Esophagus muscularis mucosa (tissue), 4 donors: Measurements from ENCODE around the gene ATP8B3. TPM values are rescaled to one million over a fixed set of nuclear protein-coding genes. Genes with fewer than 3 reads are reported as not detected.
A peak's percentile ranks its signal among the peaks of the same experiment; 100 is the strongest.

Experiments used
- DNase-seq: peaks from one replicate; pipeline ENCODE4 v3.0.0-alpha.2; 2017; ENCODE audit errors: extremely low spot score
- H3K27ac ChIP-seq, 4 donors: fragments of 200-600 bp; sonication (generic); replicated peaks in 1 of 4; 1 replicate in 3 of 4; 2 replicates in 1 of 4; pipeline ENCODE4 v1.5.1; 2016 to 2019; ENCODE audit warnings: mild to moderate bottlenecking in 1 of 4
- H3K27me3 ChIP-seq, 4 donors: fragments of 200-600 bp; sonication (generic); one replicate each; pipeline versions ENCODE4 v1.5.1 to v1.6.0; 2016 to 2019
- H3K36me3 ChIP-seq, 4 donors: fragments of 200-600 bp; sonication (generic); one replicate each; pipeline ENCODE4 v1.5.1; 2016 to 2019
- H3K4me1 ChIP-seq, 4 donors: fragments of 200-600 bp; sonication (generic); one replicate each; pipeline ENCODE4 v1.5.1; 2016 to 2019
- H3K4me3 ChIP-seq, 4 donors: fragments of 200-600 bp; sonication (generic); 1 replicate in 2 of 4; 2 replicates in 2 of 4; pipeline ENCODE4 v1.5.1; 2016 to 2019; ENCODE audit warnings: mild to moderate bottlenecking in 4 of 4, moderate library complexity in 1 of 4
- H3K9me3 ChIP-seq, 4 donors: fragments of 200-600 bp; sonication (generic); 1 replicate in 3 of 4; 2 replicates in 1 of 4; pipeline ENCODE4 v1.5.1; 2016 to 2019
- CTCF ChIP-seq, 3 experiments: fragments of 200-600 bp in 2 of 3; fragments of 450-650 bp in 1 of 3; sonication (generic) in 2 of 3; IDR thresholded peaks; one replicate each; pipeline ENCODE4 v1.5.1; 2017 to 2019; ENCODE audit warnings: antibody characterized with exemption in 3 of 3, mild to moderate bottlenecking in 2 of 3, moderate library complexity in 1 of 3
- EP300 ChIP-seq: sonication (generic); formaldehyde crosslinking; IDR thresholded peaks from one replicate; pipeline ENCODE4 v1.6.1; 2017; ENCODE audit warnings: antibody characterized with exemption
- POLR2A ChIP-seq: fragments of 450-650 bp; IDR thresholded peaks from one replicate; pipeline ENCODE4 v1.6.1; 2017; ENCODE audit warnings: antibody characterized with exemption, moderate library complexity, mild to moderate bottlenecking, low read depth
- POLR2AphosphoS5 ChIP-seq, 2 donors: sonication (generic); formaldehyde crosslinking; IDR thresholded peaks; one replicate each; pipeline ENCODE4 v1.6.1; 2017; ENCODE audit warnings: antibody characterized with exemption in 2 of 2
- WGBS: methylation state at CpG from one replicate; pipeline ENCODE4 v1.1.5; 2018; 5-methylcytosine and 5-hydroxymethylcytosine counted together
- intact Hi-C: fragments of 100-400 bp; cut with DNase I; formaldehyde crosslinking; loops from one replicate; pipeline ENCODE4 v1.15.1; 2023
- total RNA-seq, 4 donors: library from RNA; depleted of rRNA; stranded (reverse); fragments of >200 nt; gene quantifications; one replicate each; pipeline versions ENCODE4 v1.1.0 to v1.2.1, GENCODE V29; 2016

ATP8B3 gene
- total RNA-seq, 4 donors from 2014 or later: 0.19 to 0.92 (median 0.66) TPM

- intact Hi-C loops: no loop called here
- Histone ChIP-seq H3K27me3 (peaks cover 0 to 68% (median 5%) of the 10 kb centered on the region in 4 donors), H3K36me3 (peaks cover 0 to 5% (median 0%) of the 10 kb centered on the region in 4 donors), H3K4me1 (peaks cover 55 to 81% (median 76%) of the 10 kb centered on the region in 4 donors), H3K27ac (peak overlapping the region; percentile 30 to 89 (median 82)), H3K9me3 (no peaks in the 10 kb centered on the region), H3K4me3 (no peak overlapping the region)
- no CpG with 5 or more reads among the region's 16 CpGs for WGBS
- DNase-seq: no peak
- no peak for TF ChIP-seq POLR2A
- TF ChIP-seq EP300: no peak
- TF ChIP-seq CTCF (IDR thresholded peaks at IDR 0.05): no peak
- TF ChIP-seq POLR2AphosphoS5 (IDR thresholded peaks at IDR 0.05): no peak
These were observed 42.0 kb upstream of the ATP8B3 start for GRCh38 chr19:1854039-1854541.

- H3K27me3 ChIP-seq: peaks cover 0 to 62% (median 5%) of the 10 kb centered on the region in 4 donors
- peak overlapping the region in 2 of 4 donors; percentile 30 to 46 for H3K27ac ChIP-seq
- TF ChIP-seq EP300: no peak
- peak in 1 of 2 donors; percentile 68 for TF ChIP-seq POLR2AphosphoS5 (IDR thresholded peaks at IDR 0.05)
- peak in 2 of 3 experiments; percentile 79 to 88 for TF ChIP-seq CTCF (IDR thresholded peaks at IDR 0.05)
- peaks cover 55 to 80% (median 70%) of the 10 kb centered on the region in 4 donors for H3K4me1 ChIP-seq
- no peak overlapping the region for H3K4me3 ChIP-seq
- 55% methylated on average over 11 of the region's 27 CpGs for WGBS
- no peak for DNase-seq
- intact Hi-C loops: no loop called here
- no peaks in the 10 kb centered on the region for H3K9me3 ChIP-seq
- peaks cover 0 to 5% (median 0%) of the 10 kb centered on the region in 4 donors for H3K36me3 ChIP-seq
These were observed 41.4 kb upstream of the ATP8B3 start for GRCh38 chr19:1853295-1854038.

- no peak for DNase-seq
- peaks cover 49 to 74% (median 62%) of the 10 kb centered on the region in 4 donors for H3K4me1 ChIP-seq
- H3K27ac ChIP-seq: no peak overlapping the region
- peaks cover 0 to 5% (median 0%) of the 10 kb centered on the region in 4 donors for H3K36me3 ChIP-seq
- no peak overlapping the region for H3K4me3 ChIP-seq
- H3K27me3 ChIP-seq: peaks cover 0 to 53% (median 5%) of the 10 kb centered on the region in 4 donors
- no peak for TF ChIP-seq POLR2AphosphoS5 (IDR thresholded peaks at IDR 0.05)
- TF ChIP-seq EP300: no peak
- TF ChIP-seq POLR2A: no peak
- no peak for TF ChIP-seq CTCF (IDR thresholded peaks at IDR 0.05)
- H3K9me3 ChIP-seq: no peaks in the 10 kb centered on the region
- 96% methylated on average over 4 of the region's 9 CpGs for WGBS
- intact Hi-C loops: no loop called here
These were observed 40.6 kb upstream of the ATP8B3 start for GRCh38 chr19:1852581-1853128.

- H3K4me3 ChIP-seq: no peak overlapping the region
- H3K9me3 ChIP-seq: no peaks in the 10 kb centered on the region
- no peak overlapping the region for H3K27ac ChIP-seq
- H3K36me3 ChIP-seq: peaks cover 0 to 5% (median 0%) of the 10 kb centered on the region in 4 donors
- H3K27me3 ChIP-seq: peaks cover 0 to 47% (median 2%) of the 10 kb centered on the region in 4 donors
- TF ChIP-seq EP300: no peak
- WGBS: 20% methylated on average over 19 of the region's 66 CpGs
- no peak for DNase-seq
- H3K4me1 ChIP-seq: peaks cover 49 to 74% (median 62%) of the 10 kb centered on the region in 4 donors
- intact Hi-C loops: no loop called here
These were observed 39.8 kb upstream of the ATP8B3 start for GRCh38 chr19:1851654-1852580.
